ENCODE results near the gene PAM.

DNA sequence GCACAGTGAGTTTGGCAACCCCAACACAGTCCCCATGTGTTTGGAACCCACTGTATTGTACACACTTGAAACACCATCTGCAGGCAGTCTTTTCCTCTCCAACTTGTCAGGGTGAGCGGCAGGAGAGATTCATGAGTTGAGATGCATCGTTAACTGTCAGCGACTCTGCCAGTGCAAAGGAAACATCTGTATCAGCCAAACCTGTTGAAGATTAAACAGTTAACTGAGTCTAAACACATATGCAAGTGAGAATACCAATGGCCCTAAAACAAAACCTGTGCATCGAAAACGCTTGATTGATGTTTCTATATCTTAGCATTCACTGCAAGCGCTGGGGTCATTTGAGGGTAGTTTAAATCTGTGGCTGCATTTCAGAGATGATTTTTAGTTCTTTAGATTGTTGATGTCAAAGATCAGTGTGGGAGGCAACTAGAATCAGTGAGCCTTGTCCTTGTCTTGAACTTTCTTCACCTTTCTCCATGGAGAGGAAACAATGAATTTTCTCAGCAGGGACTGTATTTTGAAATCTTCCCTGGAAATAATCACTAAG, 41.3 kb upstream of the PAM start:
- TF ChIP-seq, protein P1, sequence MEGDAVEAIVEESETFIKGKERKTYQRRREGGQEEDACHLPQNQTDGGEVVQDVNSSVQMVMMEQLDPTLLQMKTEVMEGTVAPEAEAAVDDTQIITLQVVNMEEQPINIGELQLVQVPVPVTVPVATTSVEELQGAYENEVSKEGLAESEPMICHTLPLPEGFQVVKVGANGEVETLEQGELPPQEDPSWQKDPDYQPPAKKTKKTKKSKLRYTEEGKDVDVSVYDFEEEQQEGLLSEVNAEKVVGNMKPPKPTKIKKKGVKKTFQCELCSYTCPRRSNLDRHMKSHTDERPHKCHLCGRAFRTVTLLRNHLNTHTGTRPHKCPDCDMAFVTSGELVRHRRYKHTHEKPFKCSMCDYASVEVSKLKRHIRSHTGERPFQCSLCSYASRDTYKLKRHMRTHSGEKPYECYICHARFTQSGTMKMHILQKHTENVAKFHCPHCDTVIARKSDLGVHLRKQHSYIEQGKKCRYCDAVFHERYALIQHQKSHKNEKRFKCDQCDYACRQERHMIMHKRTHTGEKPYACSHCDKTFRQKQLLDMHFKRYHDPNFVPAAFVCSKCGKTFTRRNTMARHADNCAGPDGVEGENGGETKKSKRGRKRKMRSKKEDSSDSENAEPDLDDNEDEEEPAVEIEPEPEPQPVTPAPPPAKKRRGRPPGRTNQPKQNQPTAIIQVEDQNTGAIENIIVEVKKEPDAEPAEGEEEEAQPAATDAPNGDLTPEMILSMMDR (IDR thresholded peaks at IDR 0.05; ENCODE audit: insufficient read depth, low read length, poor library complexity, severe bottlenecking): no peak
- TF ChIP-seq EZH2phosphoT487 (conservative IDR thresholded peaks at IDR 0.05; ENCODE audit: low read length): no peak
